ENCODE results near the gene GRK4.

DNA sequence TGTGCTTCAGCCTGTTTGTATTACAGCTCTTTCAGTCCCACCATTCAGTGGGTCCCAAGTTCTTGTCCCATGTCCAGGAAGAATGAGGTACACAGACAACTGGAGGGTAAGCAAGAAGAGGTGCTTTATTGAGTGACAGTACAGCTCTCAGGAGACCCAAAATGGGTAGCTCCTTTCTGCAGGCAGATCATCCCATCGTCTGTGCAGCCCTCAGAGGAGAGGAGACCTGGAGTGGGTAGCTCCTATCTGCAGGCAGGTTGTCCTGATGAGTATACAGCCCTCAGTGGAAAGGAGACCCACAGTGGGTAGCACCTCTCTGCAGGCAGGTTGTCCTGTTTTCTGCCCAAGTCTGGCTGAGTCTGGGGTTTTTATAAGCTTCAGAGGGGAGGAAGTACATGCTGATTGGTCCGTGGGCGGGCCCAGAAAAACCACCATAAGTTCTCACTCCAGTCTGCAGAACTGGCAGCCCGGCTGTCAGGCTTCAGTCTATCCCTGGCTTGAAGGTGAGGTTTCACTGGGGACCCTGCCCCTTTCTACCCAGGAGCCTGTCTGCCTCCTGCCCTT is 18.0 kb downstream of the GRK4 start:
- TF ChIP-seq GABPA (IDR thresholded peaks at IDR 0.05; ENCODE audit: low read depth) (no peak), POLR2AphosphoS5 (IDR thresholded peaks at IDR 0.05; ENCODE audit: low read depth) (no peak), SPI1 (IDR thresholded peaks at IDR 0.05; ENCODE audit: borderline replicate concordance, low read depth) (no peak)
- TF ChIP-seq, protein P1, sequence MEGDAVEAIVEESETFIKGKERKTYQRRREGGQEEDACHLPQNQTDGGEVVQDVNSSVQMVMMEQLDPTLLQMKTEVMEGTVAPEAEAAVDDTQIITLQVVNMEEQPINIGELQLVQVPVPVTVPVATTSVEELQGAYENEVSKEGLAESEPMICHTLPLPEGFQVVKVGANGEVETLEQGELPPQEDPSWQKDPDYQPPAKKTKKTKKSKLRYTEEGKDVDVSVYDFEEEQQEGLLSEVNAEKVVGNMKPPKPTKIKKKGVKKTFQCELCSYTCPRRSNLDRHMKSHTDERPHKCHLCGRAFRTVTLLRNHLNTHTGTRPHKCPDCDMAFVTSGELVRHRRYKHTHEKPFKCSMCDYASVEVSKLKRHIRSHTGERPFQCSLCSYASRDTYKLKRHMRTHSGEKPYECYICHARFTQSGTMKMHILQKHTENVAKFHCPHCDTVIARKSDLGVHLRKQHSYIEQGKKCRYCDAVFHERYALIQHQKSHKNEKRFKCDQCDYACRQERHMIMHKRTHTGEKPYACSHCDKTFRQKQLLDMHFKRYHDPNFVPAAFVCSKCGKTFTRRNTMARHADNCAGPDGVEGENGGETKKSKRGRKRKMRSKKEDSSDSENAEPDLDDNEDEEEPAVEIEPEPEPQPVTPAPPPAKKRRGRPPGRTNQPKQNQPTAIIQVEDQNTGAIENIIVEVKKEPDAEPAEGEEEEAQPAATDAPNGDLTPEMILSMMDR (IDR thresholded peaks at IDR 0.05; ENCODE audit: insufficient read depth, low read length), result no peak
- TF ChIP-seq, protein P2, sequence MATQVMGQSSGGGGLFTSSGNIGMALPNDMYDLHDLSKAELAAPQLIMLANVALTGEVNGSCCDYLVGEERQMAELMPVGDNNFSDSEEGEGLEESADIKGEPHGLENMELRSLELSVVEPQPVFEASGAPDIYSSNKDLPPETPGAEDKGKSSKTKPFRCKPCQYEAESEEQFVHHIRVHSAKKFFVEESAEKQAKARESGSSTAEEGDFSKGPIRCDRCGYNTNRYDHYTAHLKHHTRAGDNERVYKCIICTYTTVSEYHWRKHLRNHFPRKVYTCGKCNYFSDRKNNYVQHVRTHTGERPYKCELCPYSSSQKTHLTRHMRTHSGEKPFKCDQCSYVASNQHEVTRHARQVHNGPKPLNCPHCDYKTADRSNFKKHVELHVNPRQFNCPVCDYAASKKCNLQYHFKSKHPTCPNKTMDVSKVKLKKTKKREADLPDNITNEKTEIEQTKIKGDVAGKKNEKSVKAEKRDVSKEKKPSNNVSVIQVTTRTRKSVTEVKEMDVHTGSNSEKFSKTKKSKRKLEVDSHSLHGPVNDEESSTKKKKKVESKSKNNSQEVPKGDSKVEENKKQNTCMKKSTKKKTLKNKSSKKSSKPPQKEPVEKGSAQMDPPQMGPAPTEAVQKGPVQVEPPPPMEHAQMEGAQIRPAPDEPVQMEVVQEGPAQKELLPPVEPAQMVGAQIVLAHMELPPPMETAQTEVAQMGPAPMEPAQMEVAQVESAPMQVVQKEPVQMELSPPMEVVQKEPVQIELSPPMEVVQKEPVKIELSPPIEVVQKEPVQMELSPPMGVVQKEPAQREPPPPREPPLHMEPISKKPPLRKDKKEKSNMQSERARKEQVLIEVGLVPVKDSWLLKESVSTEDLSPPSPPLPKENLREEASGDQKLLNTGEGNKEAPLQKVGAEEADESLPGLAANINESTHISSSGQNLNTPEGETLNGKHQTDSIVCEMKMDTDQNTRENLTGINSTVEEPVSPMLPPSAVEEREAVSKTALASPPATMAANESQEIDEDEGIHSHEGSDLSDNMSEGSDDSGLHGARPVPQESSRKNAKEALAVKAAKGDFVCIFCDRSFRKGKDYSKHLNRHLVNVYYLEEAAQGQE (IDR thresholded peaks at IDR 0.05; ENCODE audit: insufficient replicate concordance, low read depth), result no peak

Data from HL-60 (cell line).